GM23338 (cell line): ENCODE measurements around the gene RNASE8.
A peak's percentile ranks its signal among the peaks of the same experiment; 100 is the strongest.

Experiments
- ETS1 ChIP-seq: IDR thresholded peaks from 2 replicates; pipeline ENCODE4 v1.6.1; 2016; ENCODE audit warnings: antibody characterized with exemption
- EZH2 ChIP-seq: fragments of 200-600 bp; sonication (generic); IDR thresholded peaks from one replicate; pipeline ENCODE4 v1.8.0; 2017; ENCODE audit warnings: antibody characterized with exemption, mild to moderate bottlenecking, low read depth; ENCODE audit not compliant: unreplicated experiment
- EZH2phosphoT487 ChIP-seq: fragments of 200-600 bp; sonication (generic); IDR thresholded peaks from one replicate; pipeline ENCODE4 v1.8.1; 2018; ENCODE audit warnings: antibody characterized with exemption; ENCODE audit not compliant: unreplicated experiment
- JUNB ChIP-seq: IDR thresholded peaks from one replicate; pipeline ENCODE4 v1.6.1; 2016; ENCODE audit warnings: antibody characterized with exemption; ENCODE audit not compliant: unreplicated experiment
- POLR2AphosphoS5 ChIP-seq: IDR thresholded peaks from 2 replicates; pipeline ENCODE4 v1.6.1; 2016; ENCODE audit warnings: antibody characterized with exemption, low read depth
- STAT1 ChIP-seq: IDR thresholded peaks from one replicate; pipeline ENCODE4 v1.6.1; 2016; ENCODE audit warnings: antibody characterized with exemption; ENCODE audit not compliant: unreplicated experiment
- TF ChIP-seq, protein P1 (sequence below), 2 experiments: fragments of 200-600 bp in 1 of 2; sonication (generic) in 1 of 2; conservative IDR thresholded peaks; 2 replicates each; pipeline versions ENCODE4 v1.5.1 to v1.6.1; 2016 to 2017; ENCODE audit warnings: antibody characterized with exemption in 2 of 2, low read depth in 2 of 2, mild to moderate bottlenecking in 2 of 2, moderate library complexity in 1 of 2
- TF ChIP-seq, protein P2 (sequence below): IDR thresholded peaks from one replicate; pipeline ENCODE4 v1.6.1; 2018; ENCODE audit warnings: antibody characterized with exemption; ENCODE audit not compliant: unreplicated experiment
- TF ChIP-seq, protein P3 (sequence below): fragments of 250-450 bp; sonication (Bioruptor Pico); IDR thresholded peaks from 2 replicates; pipeline ENCODE4 v1.5.0; 2020; ENCODE audit warnings: mild to moderate bottlenecking, moderate library complexity

GRCh38 chr14:21014761-21015190 is 42.8 kb upstream of the RNASE8 start:
- TF ChIP-seq, protein P1, sequence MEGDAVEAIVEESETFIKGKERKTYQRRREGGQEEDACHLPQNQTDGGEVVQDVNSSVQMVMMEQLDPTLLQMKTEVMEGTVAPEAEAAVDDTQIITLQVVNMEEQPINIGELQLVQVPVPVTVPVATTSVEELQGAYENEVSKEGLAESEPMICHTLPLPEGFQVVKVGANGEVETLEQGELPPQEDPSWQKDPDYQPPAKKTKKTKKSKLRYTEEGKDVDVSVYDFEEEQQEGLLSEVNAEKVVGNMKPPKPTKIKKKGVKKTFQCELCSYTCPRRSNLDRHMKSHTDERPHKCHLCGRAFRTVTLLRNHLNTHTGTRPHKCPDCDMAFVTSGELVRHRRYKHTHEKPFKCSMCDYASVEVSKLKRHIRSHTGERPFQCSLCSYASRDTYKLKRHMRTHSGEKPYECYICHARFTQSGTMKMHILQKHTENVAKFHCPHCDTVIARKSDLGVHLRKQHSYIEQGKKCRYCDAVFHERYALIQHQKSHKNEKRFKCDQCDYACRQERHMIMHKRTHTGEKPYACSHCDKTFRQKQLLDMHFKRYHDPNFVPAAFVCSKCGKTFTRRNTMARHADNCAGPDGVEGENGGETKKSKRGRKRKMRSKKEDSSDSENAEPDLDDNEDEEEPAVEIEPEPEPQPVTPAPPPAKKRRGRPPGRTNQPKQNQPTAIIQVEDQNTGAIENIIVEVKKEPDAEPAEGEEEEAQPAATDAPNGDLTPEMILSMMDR (conservative IDR thresholded peaks at IDR 0.05; ENCODE audit: low read depth in 2 of 2): peak; percentile 91 to 97
- TF ChIP-seq EZH2 (no peak), STAT1 (no peak), POLR2AphosphoS5 (no peak), EZH2phosphoT487 (no peak), ETS1 (no peak), JUNB (no peak)
- TF ChIP-seq, protein P2, sequence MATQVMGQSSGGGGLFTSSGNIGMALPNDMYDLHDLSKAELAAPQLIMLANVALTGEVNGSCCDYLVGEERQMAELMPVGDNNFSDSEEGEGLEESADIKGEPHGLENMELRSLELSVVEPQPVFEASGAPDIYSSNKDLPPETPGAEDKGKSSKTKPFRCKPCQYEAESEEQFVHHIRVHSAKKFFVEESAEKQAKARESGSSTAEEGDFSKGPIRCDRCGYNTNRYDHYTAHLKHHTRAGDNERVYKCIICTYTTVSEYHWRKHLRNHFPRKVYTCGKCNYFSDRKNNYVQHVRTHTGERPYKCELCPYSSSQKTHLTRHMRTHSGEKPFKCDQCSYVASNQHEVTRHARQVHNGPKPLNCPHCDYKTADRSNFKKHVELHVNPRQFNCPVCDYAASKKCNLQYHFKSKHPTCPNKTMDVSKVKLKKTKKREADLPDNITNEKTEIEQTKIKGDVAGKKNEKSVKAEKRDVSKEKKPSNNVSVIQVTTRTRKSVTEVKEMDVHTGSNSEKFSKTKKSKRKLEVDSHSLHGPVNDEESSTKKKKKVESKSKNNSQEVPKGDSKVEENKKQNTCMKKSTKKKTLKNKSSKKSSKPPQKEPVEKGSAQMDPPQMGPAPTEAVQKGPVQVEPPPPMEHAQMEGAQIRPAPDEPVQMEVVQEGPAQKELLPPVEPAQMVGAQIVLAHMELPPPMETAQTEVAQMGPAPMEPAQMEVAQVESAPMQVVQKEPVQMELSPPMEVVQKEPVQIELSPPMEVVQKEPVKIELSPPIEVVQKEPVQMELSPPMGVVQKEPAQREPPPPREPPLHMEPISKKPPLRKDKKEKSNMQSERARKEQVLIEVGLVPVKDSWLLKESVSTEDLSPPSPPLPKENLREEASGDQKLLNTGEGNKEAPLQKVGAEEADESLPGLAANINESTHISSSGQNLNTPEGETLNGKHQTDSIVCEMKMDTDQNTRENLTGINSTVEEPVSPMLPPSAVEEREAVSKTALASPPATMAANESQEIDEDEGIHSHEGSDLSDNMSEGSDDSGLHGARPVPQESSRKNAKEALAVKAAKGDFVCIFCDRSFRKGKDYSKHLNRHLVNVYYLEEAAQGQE: no peak
- TF ChIP-seq, protein P3, sequence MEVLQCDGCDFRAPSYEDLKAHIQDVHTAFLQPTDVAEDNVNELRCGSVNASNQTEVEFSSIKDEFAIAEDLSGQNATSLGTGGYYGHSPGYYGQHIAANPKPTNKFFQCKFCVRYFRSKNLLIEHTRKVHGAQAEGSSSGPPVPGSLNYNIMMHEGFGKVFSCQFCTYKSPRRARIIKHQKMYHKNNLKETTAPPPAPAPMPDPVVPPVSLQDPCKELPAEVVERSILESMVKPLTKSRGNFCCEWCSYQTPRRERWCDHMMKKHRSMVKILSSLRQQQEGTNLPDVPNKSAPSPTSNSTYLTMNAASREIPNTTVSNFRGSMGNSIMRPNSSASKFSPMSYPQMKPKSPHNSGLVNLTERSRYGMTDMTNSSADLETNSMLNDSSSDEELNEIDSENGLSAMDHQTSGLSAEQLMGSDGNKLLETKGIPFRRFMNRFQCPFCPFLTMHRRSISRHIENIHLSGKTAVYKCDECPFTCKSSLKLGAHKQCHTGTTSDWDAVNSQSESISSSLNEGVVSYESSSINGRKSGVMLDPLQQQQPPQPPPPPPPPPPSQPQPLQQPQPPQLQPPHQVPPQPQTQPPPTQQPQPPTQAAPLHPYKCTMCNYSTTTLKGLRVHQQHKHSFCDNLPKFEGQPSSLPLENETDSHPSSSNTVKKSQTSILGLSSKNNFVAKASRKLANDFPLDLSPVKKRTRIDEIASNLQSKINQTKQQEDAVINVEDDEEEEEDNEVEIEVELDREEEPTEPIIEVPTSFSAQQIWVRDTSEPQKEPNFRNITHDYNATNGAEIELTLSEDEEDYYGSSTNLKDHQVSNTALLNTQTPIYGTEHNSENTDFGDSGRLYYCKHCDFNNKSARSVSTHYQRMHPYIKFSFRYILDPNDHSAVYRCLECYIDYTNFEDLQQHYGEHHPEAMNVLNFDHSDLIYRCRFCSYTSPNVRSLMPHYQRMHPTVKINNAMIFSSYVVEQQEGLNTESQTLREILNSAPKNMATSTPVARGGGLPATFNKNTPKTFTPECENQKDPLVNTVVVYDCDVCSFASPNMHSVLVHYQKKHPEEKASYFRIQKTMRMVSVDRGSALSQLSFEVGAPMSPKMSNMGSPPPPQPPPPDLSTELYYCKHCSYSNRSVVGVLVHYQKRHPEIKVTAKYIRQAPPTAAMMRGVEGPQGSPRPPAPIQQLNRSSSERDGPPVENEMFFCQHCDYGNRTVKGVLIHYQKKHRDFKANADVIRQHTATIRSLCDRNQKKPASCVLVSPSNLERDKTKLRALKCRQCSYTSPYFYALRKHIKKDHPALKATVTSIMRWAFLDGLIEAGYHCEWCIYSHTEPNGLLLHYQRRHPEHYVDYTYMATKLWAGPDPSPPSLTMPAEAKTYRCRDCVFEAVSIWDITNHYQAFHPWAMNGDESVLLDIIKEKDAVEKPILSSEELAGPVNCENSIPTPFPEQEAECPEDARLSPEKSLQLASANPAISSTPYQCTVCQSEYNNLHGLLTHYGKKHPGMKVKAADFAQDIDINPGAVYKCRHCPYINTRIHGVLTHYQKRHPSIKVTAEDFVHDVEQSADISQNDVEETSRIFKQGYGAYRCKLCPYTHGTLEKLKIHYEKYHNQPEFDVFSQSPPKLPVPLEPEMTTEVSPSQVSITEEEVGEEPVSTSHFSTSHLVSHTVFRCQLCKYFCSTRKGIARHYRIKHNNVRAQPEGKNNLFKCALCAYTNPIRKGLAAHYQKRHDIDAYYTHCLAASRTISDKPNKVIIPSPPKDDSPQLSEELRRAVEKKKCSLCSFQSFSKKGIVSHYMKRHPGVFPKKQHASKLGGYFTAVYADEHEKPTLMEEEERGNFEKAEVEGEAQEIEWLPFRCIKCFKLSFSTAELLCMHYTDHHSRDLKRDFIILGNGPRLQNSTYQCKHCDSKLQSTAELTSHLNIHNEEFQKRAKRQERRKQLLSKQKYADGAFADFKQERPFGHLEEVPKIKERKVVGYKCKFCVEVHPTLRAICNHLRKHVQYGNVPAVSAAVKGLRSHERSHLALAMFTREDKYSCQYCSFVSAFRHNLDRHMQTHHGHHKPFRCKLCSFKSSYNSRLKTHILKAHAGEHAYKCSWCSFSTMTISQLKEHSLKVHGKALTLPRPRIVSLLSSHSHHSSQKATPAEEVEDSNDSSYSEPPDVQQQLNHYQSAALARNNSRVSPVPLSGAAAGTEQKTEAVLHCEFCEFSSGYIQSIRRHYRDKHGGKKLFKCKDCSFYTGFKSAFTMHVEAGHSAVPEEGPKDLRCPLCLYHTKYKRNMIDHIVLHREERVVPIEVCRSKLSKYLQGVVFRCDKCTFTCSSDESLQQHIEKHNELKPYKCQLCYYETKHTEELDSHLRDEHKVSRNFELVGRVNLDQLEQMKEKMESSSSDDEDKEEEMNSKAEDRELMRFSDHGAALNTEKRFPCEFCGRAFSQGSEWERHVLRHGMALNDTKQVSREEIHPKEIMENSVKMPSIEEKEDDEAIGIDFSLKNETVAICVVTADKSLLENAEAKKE (CRISPR knock-in tag): no peak
